Karpas-422 (cell line): ENCODE measurements around the gene LMO7. TPM values are rescaled to one million over a fixed set of nuclear protein-coding genes. Genes with fewer than 3 reads are reported as not detected.

Source experiments
- DNase-seq: peaks from one replicate; pipeline ENCODE4 v3.0.0-alpha.2; 2015
- H2AFZ ChIP-seq: fragments of 200-600 bp; sonication (generic); 2 replicates; pipeline ENCODE4 v1.6.1; 2014; ENCODE audit warnings: antibody characterized with exemption, low read length, mixed read lengths
- H3K27ac ChIP-seq: fragments of 200-600 bp; sonication (generic); 2 replicates; pipeline ENCODE4 v1.5.1; 2014; ENCODE audit warnings: mild to moderate bottlenecking, low read length, moderate library complexity
- H3K27me3 ChIP-seq: fragments of 200-600 bp; sonication (generic); 2 replicates; pipeline ENCODE4 v1.6.1; 2014; ENCODE audit warnings: low read length, mixed read lengths
- H3K36me3 ChIP-seq: fragments of 200-600 bp; sonication (generic); 2 replicates; pipeline ENCODE4 v1.6.1; 2014; ENCODE audit warnings: low read length, mixed read lengths; ENCODE audit not compliant: insufficient read depth
- H3K4me1 ChIP-seq: fragments of 200-600 bp; sonication (generic); 2 replicates; pipeline ENCODE4 v1.6.1; 2014; ENCODE audit warnings: mild to moderate bottlenecking, low read length, mixed read lengths
- H3K4me2 ChIP-seq: fragments of 200-600 bp; sonication (generic); 2 replicates; pipeline ENCODE4 v1.6.1; 2014; ENCODE audit warnings: low read length, low read depth, mild to moderate bottlenecking; ENCODE audit not compliant: poor library complexity, severe bottlenecking
- H3K4me3 ChIP-seq: fragments of 200-600 bp; sonication (generic); 2 replicates; pipeline ENCODE4 v1.5.1; 2014; ENCODE audit warnings: mild to moderate bottlenecking, antibody characterized with exemption, low read length, mixed read lengths
- H3K79me2 ChIP-seq: fragments of 200-600 bp; sonication (generic); 2 replicates; pipeline ENCODE4 v1.6.1; 2014; ENCODE audit warnings: mild to moderate bottlenecking, low read length, mixed read lengths
- H3K9ac ChIP-seq: fragments of 200-600 bp; sonication (generic); 2 replicates; pipeline ENCODE4 v1.6.0; 2014; ENCODE audit warnings: low read length
- H3K9me2 ChIP-seq: fragments of 200-600 bp; sonication (generic), shearing (Covaris generic); replicated peaks from 2 replicates; pipeline ENCODE4 v1.6.0; 2014; ENCODE audit warnings: mild to moderate bottlenecking, low read length, moderate library complexity; ENCODE audit not compliant: insufficient read depth
- H3K9me3 ChIP-seq: fragments of 300-700, 200-600 bp; sonication (generic); 2 replicates; pipeline ENCODE4 v1.6.1; 2014; ENCODE audit warnings: low read length, mixed read lengths
- H4K20me1 ChIP-seq: fragments of 200-600 bp; sonication (generic); 2 replicates; pipeline ENCODE4 v1.6.1; 2014; ENCODE audit warnings: mild to moderate bottlenecking, antibody characterized with exemption, low read length, low read depth; ENCODE audit not compliant: insufficient read depth
- total RNA-seq: library from RNA; depleted of rRNA; stranded (reverse); fragments of >200 nt; shearing (Covaris generic); gene quantifications from 2 replicates; pipeline ENCODE4 v1.2.3, GENCODE V29; 2014; ENCODE audit warnings: low replicate concordance

LMO7 gene
- total RNA-seq, 1 experiment from 2014 or later = 40.0 TPM

DNA sequence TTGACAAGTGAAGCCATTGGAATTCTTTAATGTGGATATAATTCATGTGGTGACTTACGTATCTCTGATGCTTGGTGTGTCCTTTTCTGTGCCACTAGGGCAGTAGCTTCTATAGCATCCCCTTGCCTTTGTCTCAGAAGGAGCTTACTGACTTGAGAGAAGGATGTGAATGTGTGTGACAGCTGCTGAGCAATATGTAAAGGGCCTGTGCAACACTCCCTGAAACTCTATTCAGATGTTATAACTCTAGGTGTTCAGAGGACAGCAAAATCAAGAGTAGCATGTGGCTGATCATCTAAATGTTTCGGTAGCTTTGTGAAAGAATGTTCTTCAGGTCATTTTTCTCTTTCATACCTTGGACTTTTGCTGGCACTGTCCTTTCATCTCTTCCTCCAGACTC is 189.5 kb downstream of the LMO7 start:
- H3K4me3 ChIP-seq = no peak overlapping the region
- no peaks in the 10 kb centered on the region for H3K9me2 ChIP-seq
- no peaks in the 10 kb centered on the region for H3K36me3 ChIP-seq
- H2AFZ ChIP-seq = no peak overlapping the region
- no peak overlapping the region for H3K4me2 ChIP-seq
- no peaks in the 10 kb centered on the region for H3K4me1 ChIP-seq
- H3K79me2 ChIP-seq = no peaks in the 10 kb centered on the region
- no peak for DNase-seq
- H3K9ac ChIP-seq = no peak overlapping the region
- H3K27ac ChIP-seq = no peak overlapping the region
- H3K27me3 ChIP-seq = no peaks in the 10 kb centered on the region
- no peaks in the 10 kb centered on the region for H3K9me3 ChIP-seq
- H4K20me1 ChIP-seq = no peaks in the 10 kb centered on the region

DNA sequence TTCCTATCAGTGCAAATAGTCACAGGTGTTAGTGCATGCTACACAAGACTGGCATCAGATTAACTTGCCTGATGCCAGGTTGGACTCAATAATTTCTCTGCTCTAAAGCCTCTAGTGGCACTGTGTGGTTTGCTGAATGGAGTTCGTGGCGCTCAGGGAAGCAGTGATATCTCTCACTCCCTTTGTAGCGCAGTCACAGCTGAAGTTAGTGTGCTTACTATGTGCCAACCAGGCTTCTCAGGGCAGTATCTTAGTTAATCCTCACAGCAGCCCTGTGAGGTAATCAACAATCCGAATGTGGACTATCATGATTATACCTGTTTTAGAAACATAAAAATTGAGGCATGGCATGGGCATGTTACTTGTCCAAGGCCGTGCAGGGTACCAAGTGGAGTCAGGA is 190.3 kb downstream of the LMO7 start:
- no peak for DNase-seq
- no peak overlapping the region for H3K9ac ChIP-seq
- H4K20me1 ChIP-seq = no peaks in the 10 kb centered on the region
- no peaks in the 10 kb centered on the region for H3K79me2 ChIP-seq
- no peak overlapping the region for H2AFZ ChIP-seq
- H3K27ac ChIP-seq = no peak overlapping the region
- no peaks in the 10 kb centered on the region for H3K9me3 ChIP-seq
- H3K27me3 ChIP-seq = no peaks in the 10 kb centered on the region
- H3K4me2 ChIP-seq = no peak overlapping the region
- no peaks in the 10 kb centered on the region for H3K9me2 ChIP-seq
- H3K36me3 ChIP-seq = no peaks in the 10 kb centered on the region
- H3K4me3 ChIP-seq = no peak overlapping the region
- H3K4me1 ChIP-seq = peaks cover under 1% of the 10 kb centered on the region; the same call in 1 of the 2 replicates

DNA sequence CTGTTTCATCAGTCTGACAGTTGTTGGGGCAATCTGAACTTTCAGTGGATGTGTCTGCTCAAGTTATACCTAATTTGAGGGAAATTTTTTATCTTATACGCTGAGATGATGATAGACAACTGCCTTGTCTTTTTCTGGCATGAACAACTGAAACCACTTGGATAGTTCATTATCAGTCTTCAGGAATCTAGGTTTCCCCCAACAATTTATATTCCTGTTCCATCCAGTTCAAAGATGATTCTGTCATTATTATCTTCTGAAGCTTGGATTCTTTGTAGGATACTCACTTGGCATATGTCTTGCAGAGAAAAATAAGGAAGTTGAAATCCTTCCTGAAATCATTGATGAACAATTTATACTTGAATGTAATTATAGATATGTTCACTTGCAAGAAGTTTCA is 193.7 kb downstream of the LMO7 start:
- H3K27me3 ChIP-seq = no peaks in the 10 kb centered on the region
- peaks cover 3% of the 10 kb centered on the region; the same call in 1 of the 2 replicates for H3K4me1 ChIP-seq
- H4K20me1 ChIP-seq = no peaks in the 10 kb centered on the region
- no peak overlapping the region for H3K27ac ChIP-seq
- no peaks in the 10 kb centered on the region for H3K79me2 ChIP-seq
- no peak overlapping the region for H3K4me3 ChIP-seq
- no peak overlapping the region for H2AFZ ChIP-seq
- H3K9me2 ChIP-seq = no peaks in the 10 kb centered on the region
- no peak overlapping the region for H3K9ac ChIP-seq
- H3K36me3 ChIP-seq = no peaks in the 10 kb centered on the region
- DNase-seq = no peak
- no peaks in the 10 kb centered on the region for H3K9me3 ChIP-seq
- no peak overlapping the region for H3K4me2 ChIP-seq

DNA sequence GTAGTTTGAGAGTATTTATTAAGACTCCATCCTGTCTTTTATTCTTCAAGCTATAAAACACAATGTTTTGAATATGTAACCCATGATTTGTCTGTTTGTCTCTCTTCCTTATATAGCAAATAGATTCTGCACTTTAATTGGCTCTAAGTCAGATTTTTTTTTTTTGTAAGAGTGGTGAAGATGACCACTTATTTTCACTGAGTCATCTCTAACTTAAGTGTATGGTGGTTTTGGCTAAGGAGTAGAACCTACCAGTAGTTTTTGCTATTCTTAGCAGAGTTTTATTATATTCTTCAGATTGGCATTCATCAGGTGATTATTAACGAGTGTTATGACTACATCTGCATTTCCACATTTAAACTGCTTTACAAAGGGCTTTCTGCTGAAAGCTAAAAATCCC is 194.7 kb downstream of the LMO7 start:
- H3K36me3 ChIP-seq = no peaks in the 10 kb centered on the region
- H3K4me2 ChIP-seq = no peak overlapping the region
- no peak overlapping the region for H2AFZ ChIP-seq
- H3K4me3 ChIP-seq = no peak overlapping the region
- H3K9me3 ChIP-seq = no peaks in the 10 kb centered on the region
- DNase-seq = no peak
- H3K79me2 ChIP-seq = no peaks in the 10 kb centered on the region
- no peak overlapping the region for H3K27ac ChIP-seq
- H4K20me1 ChIP-seq = no peaks in the 10 kb centered on the region
- no peak overlapping the region for H3K9ac ChIP-seq
- no peaks in the 10 kb centered on the region for H3K27me3 ChIP-seq
- no peaks in the 10 kb centered on the region for H3K9me2 ChIP-seq
- H3K4me1 ChIP-seq = peaks cover 3% of the 10 kb centered on the region; the same call in 1 of the 2 replicates

DNA sequence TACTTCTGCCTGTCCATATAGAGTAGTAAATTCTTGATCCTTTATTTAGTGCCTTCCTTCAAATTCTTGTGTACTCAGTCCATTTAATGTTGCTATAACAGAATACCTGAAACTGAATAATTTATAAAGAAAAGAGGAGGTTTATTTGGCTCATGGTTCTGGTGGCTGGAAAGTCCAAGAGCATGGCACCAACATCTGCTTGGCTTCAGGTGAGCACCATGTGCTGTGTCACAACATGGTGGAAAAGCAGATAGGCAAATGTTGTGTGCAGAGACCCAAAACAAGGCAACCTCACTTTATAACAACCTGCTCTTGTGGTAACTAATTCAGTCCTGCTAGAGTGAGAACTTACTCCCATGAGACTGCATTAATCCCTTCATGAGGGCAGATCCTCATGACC is 195.3 kb downstream of the LMO7 start:
- DNase-seq = no peak
- Histone ChIP-seq H3K4me2 (no peak overlapping the region), H3K9me3 (no peaks in the 10 kb centered on the region), H3K79me2 (no peaks in the 10 kb centered on the region), H3K4me3 (no peak overlapping the region), H3K27ac (no peak overlapping the region), H3K9me2 (no peaks in the 10 kb centered on the region), H3K27me3 (no peaks in the 10 kb centered on the region), H3K9ac (no peak overlapping the region), H4K20me1 (no peaks in the 10 kb centered on the region), H3K36me3 (no peaks in the 10 kb centered on the region), H3K4me1 (peaks cover 3% of the 10 kb centered on the region; the same call in 1 of the 2 replicates), H2AFZ (no peak overlapping the region)

DNA sequence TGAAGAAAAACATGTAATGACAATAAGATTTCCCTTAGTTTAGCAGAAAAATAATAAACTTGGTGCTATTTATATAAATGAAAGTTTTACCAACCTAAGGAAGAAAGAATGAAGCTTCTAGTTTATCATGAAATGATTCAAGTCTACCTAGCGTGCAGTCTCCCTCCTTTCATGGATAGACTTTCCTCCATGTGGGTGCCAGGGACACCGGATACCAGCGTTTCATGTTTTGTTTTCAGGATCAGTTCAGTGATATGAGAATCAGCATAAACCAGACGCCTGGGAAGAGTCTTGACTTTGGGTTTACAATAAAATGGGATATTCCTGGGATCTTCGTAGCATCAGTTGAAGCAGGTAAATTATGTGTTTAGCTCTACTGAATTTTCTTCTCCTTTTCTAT is 196.7 kb downstream of the LMO7 start:
- H3K4me1 ChIP-seq = peaks cover 3% of the 10 kb centered on the region; the same call in 1 of the 2 replicates
- no peak overlapping the region for H2AFZ ChIP-seq
- H3K79me2 ChIP-seq = no peaks in the 10 kb centered on the region
- no peaks in the 10 kb centered on the region for H3K9me3 ChIP-seq
- H3K36me3 ChIP-seq = no peaks in the 10 kb centered on the region
- H3K27ac ChIP-seq = no peak overlapping the region
- no peaks in the 10 kb centered on the region for H3K9me2 ChIP-seq
- no peak overlapping the region for H3K4me2 ChIP-seq
- DNase-seq = no peak
- H3K9ac ChIP-seq = no peak overlapping the region
- no peaks in the 10 kb centered on the region for H4K20me1 ChIP-seq
- no peak overlapping the region for H3K4me3 ChIP-seq
- H3K27me3 ChIP-seq = no peaks in the 10 kb centered on the region

DNA sequence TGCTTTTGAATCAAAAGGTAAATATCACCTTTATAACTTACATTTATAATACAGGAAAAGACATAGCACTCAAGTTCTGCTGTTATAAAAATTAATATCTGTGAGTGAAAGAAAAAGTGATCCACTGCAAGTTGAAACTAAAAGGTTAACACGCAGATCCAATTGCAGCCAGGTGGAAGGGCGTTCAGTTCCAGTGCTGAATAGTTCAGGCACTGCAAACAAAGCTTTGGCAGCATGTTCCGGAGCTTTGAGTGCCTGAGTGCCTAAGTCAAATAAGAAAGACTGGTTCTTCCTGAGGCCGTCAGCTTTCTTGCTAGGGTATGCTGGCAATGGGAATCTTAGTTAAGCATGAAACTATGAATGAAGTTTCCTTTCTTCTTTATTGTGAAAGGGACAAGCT is 200.3 kb downstream of the LMO7 start:
- H3K9me3 ChIP-seq = no peaks in the 10 kb centered on the region
- no peak overlapping the region for H3K27ac ChIP-seq
- DNase-seq = no peak
- H3K4me1 ChIP-seq = 0 out of 2 replicates have a peak, but pooled peaks cover 2% of the 10 kb centered on the region
- H3K27me3 ChIP-seq = no peaks in the 10 kb centered on the region
- no peak overlapping the region for H3K9ac ChIP-seq
- H3K79me2 ChIP-seq = no peaks in the 10 kb centered on the region
- H4K20me1 ChIP-seq = no peaks in the 10 kb centered on the region
- no peak overlapping the region for H3K4me3 ChIP-seq
- no peaks in the 10 kb centered on the region for H3K36me3 ChIP-seq
- H3K4me2 ChIP-seq = no peak overlapping the region
- H2AFZ ChIP-seq = no peak overlapping the region
- no peaks in the 10 kb centered on the region for H3K9me2 ChIP-seq

DNA sequence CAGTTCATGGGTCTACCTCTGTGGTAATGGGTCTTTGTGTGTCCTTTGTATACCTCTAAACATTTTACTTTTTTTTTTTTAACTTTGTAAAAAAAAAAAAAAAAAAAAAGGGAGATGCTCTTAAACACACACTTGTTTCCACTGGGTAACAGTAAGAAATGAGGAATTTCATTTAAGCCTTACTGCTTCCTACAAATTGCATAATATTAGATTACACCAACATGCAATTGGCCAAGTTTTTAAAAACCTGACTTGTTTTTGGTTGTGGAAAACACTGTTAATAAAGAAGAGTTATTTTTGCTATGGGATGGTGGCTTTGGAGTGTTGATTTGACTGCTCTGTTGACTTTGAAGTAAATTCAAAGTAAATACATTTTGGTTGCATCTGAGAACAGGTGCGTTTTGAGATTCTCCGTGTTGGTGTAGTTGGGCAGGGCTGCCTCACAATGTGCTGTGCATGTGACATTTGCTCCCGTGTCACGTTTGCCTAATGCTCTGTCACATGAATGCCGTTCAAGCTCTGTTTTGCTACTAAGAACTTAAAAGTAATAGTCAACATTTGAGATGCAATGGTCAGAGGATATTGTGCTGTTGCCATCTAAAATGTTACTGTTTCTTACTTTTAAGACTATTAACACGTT is 202.4 kb downstream of the LMO7 start:
- Histone ChIP-seq H3K27me3 (no peaks in the 10 kb centered on the region), H4K20me1 (no peaks in the 10 kb centered on the region), H3K4me1 (no peaks in the 10 kb centered on the region), H3K9ac (no peak overlapping the region), H3K4me2 (no peak overlapping the region), H3K27ac (no peak overlapping the region), H3K9me2 (no peaks in the 10 kb centered on the region), H3K79me2 (no peaks in the 10 kb centered on the region), H3K36me3 (0 out of 2 replicates have a peak, but pooled peaks cover 5% of the 10 kb centered on the region), H3K9me3 (no peaks in the 10 kb centered on the region), H3K4me3 (no peak overlapping the region), H2AFZ (no peak overlapping the region)
- no peak for DNase-seq
